Measurements from ENCODE around the gene REM1.
A peak's percentile ranks its signal among the peaks of the same experiment; 100 is the strongest.
"Not testable (repeated sequence)": the region's sequence is repeated elsewhere in the genome, so short reads cannot be mapped to it uniquely, and the experiment has no call there.

The REM1 gene

GRCh38 chr20:31485450-31486339 is 10.6 kb downstream of the REM1 start:
- peak; percentile 48 for DNase-seq

GRCh38 chr20:31488115-31488514 is 13.0 kb downstream of the REM1 start:
- DNase-seq, result no peak

- DNase-seq, result no peak
Observed at GRCh38 chr20:31489152-31489551, 14.1 kb downstream of the REM1 start.

GRCh38 chr20:31490752-31491151 is 15.7 kb downstream of the REM1 start:
- no peak for DNase-seq

GRCh38 chr20:31494131-31494530 is 19.0 kb downstream of the REM1 start:
- DNase-seq, result no peak

GRCh38 chr20:31496761-31497295 is 21.7 kb downstream of the REM1 start:
- no peak for DNase-seq

GRCh38 chr20:31497838-31498540 is 22.9 kb downstream of the REM1 start:
- no peak for DNase-seq

GRCh38 chr20:31500527-31500926 is 25.4 kb downstream of the REM1 start:
- DNase-seq, result no peak

- DNase-seq, result peak; percentile 86
Observed at GRCh38 chr20:31502884-31503673, 28.0 kb downstream of the REM1 start.

- no peak for DNase-seq
Observed at GRCh38 chr20:31505903-31506302, 30.8 kb downstream of the REM1 start.

GRCh38 chr20:31508517-31509244 is 33.6 kb downstream of the REM1 start:
- DNase-seq, result no peak

- DNase-seq, result peak; percentile 90
Observed at GRCh38 chr20:31514154-31515071, 39.3 kb downstream of the REM1 start, which contains the start of gene HM13. Gene HM13 (plus strand): TSS chr20:31514442. CDS start chr20:31514552, 110 bp downstream.

- DNase-seq, result no peak
Observed at GRCh38 chr20:31515072-31515774, 40.1 kb downstream of the REM1 start.

- DNase-seq, result peak; percentile 34
Observed at GRCh38 chr20:31515775-31516107, 40.7 kb downstream of the REM1 start.

GRCh38 chr20:31516166-31516565 is 41.1 kb downstream of the REM1 start:
- no peak for DNase-seq

- peak; percentile 16 for DNase-seq
Observed at GRCh38 chr20:31516651-31517050, 41.6 kb downstream of the REM1 start.

GRCh38 chr20:31517373-31517772 is 42.3 kb downstream of the REM1 start:
- no peak for DNase-seq

GRCh38 chr20:31521267-31521666 is 46.2 kb downstream of the REM1 start:
- not testable (repeated sequence) for DNase-seq

- no peak for DNase-seq
Observed at GRCh38 chr20:31522731-31523130, 47.6 kb downstream of the REM1 start.

Data from stimulated activated CD4-positive, alpha-beta T cell treated with anti-CD3 and anti-CD28 coated beads, Interleukin-15, amount 100 ng/mL, for 24 hours (primary cell).